Activated T-cell treated with anti-CD3 and anti-CD28 coated beads for 4 hours (primary cell): Measurements from ENCODE around the gene RXFP1.

Experiments used
- DNase-seq: peaks from one replicate; pipeline ENCODE4 v3.0.0-alpha.2; 2020

The RXFP1 gene

DNA sequence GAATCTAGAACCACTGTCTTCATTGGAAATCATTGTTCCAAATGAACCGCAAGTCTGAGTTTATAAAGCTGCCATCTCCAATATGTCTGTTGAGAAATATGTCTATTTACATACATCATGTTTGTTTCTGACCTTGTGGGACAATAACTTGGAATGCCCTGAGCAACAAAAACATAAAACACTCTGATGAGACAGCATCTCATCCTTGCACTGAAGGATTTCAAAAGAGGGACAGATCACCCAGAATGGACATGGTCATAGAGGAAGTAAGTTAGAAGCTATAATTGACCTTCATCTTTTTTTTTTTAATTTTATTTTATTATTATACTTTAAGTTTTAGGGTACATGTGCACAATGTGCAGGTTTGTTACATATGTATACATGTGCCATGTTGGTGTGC lies 22.5 kb downstream of the RXFP1 start:
- DNase-seq = no peak

DNA sequence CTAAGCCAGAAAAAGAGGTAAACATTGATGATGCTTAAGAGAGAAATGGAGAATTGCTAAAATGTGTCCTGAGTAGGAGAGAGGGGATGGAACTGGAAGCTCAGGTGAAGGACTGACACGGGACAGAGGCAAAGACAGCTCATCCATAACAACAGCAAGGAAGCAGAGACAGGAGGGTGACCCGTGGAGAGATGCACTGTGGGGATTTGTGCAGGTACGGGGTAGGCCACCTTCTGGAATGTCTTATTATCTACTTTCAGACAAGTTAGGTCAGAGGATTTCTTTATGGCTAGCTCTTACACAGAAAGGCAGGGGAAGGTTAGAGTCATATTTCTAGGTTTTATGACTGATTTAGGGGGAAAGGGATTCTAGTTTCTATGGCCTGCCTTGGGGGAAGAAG lies 31.7 kb downstream of the RXFP1 start:
- no peak for DNase-seq

DNA sequence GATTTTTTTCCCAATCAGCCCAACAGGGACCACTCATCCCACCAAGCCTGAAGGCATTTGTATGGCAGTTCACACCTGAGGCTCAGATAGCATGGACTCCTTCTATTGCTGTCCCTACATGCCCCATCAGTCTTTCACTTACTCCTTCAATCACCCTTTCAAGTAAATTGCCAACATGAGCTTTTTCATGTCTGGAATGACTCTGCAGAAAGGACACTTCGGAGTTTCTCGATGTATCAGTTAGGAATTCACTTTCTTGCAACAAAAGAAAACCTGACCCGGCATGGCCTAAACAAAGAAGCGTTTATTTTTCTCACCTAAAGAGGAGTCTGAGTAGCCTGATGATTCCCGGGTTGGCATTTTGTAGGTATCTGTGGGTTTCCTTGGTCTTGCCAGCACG lies 38.6 kb downstream of the RXFP1 start:
- no peak for DNase-seq

DNA sequence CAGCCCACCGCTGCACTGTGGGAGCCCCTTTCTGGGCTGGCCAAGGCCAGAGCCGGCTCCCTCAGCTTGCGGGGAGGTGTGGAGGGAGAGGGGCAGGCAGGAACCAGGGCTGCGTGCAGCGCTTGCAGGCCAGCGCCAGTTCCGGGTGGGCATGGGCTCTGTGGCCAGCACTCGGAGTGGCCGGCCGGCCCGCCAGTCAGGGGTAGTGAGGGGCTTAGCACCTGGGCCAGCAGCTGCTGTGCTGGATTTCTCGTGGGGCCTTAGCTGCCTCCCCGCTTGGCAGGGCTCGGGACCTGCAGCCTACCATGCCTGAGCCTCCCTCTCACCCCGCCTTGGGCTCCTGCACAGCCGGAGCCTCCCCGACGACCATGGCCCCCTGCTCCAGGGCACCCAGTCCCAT lies 45.2 kb downstream of the RXFP1 start:
- DNase-seq = no peak

DNA sequence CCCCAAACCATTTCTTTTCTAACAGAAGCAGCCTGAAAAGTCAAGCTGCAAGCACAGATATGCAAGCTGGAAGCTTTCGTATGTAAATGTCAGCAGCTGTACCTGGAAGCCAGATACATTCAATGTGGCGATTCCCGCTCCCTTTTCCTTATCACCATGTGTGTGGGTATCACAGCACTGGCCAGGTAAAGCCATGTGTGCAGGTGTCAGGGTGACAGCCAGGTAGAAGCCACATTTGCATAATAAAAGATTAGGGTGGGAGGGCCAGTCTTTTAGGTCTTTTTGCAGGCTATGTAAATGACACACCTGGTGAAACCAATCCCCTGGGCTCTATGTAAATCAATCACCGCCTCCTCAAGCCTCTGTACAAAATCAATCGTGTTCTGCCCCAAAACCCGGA lies 50.1 kb downstream of the RXFP1 start:
- DNase-seq = no peak

DNA sequence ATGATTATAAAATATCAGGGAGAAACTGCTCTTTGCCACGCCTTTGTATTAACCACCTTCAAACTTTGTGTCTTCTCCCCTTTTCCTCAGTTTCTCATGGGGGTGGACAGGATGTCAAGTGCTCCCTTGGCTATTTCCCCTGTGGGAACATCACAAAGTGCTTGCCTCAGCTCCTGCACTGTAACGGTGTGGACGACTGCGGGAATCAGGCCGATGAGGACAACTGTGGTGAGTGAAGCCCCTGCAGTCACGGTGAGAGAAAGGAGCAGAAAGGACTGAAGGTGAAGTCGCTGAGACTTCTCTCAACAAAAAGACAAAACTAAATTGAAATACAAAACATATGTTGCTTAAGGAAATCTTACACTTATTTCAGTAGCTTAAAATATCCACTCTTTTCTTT lies 50.9 kb downstream of the RXFP1 start:
- DNase-seq = no peak

DNA sequence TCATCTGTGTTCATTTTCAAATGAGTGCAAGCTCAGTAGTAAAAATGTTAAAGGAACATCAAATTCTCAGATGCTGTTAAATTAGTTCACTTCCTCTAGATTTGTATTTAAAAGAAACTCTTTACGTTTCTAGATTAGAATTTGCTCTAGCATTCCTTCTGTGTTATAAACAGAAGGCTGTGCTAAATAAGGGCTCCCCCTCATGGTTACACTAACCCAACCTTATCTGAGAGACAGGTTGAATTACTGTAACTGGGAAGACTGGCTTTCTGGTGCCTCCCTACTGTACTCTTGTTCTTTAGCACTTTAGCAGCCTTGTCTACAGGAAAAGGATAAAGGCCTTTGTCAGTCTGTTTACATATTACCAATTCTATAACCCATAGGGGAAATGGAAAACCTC lies 56.8 kb downstream of the RXFP1 start:
- no peak for DNase-seq

DNA sequence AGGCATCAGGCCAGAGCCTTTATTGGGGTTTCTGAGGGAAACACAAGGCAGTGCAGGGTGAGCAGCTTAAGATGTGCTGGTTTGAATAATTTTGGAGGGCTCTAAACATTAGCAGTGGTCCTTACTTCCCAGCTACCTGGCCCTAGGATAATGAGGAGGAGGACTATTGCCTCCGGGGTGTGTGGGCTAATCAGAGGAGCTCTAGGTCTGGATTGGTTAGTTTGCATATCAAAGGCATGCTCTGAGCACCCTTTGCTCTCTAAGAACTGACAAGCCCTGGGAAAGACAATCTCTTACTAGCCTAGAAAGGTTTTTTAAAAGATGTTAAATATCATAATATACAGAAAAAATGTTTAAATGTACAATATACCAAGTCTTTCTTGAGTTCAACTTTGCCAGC lies 58.4 kb downstream of the RXFP1 start:
- no peak for DNase-seq

DNA sequence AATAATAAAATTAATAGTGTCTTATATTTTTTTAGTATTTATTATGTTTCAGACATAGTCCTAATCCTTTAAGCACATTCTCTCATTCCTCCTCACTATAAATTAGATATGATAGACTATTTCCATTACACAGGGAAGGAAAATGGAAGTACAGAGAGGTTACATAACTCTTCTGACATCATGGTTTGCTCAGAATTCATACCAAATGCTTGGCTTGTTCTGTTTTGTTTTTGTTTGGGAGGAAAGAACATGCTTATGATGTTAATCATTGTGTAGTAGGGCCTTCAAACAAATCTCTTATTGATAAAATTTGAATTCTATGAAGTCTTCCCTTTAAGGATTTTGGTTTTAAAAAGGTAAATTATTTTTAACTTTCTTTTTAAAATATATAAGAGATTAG lies 59.5 kb downstream of the RXFP1 start:
- no peak for DNase-seq

DNA sequence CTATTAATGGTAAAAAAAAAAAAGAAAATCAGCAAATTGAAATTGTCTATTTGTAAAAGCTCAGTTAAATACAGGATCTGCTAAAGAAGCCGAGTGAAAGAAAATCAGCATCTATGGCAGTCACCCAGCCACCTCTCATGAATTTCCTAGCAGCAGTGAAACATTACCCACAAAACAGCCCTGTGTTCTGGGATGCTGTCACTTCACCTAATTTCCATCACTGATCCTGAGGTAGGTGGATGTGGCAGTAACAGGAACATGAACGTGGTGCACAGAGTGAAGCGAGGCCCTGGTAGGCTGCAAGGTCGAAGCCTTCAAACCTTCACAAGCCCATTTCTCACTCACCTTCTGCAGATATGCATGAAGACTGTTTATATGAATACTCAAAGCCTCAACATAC lies 65.2 kb downstream of the RXFP1 start:
- no peak for DNase-seq

DNA sequence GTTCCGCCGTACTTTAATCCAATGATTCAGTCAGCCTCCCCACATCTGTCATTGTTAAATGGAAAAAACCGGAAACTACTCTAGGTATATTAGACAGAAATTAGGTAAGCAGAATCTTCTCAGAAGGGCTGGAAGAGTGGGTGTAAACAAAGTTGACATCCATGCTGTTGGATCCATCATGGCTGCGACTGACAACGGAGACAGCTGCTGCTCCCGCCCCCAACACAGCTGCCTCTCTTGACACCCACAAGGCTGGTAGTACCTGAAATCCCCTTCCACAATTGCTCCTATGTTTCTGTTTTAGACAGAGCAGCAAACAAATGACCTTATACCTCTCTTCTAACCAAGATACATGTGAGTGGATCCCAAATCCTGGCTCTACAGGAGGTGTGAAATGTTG lies 66.6 kb downstream of the RXFP1 start:
- no peak for DNase-seq

DNA sequence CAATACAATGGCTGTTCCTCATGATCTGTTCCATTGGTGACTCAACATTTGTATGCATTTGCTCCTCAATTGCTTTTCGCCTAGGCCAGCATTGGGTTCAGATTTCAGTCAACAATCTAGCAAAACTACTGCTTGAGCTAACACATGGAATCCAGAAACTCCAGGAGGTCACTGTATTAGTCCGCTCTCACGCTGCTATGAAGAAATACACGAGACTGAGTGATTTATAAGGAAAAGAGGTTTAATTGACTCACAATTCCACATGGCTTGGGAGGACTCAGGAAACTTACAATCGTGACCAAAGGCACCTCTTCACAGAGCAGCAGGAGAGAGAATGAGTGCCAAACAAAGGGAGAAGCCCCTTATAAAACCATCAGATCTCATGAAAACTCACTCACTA lies 67.1 kb downstream of the RXFP1 start:
- no peak for DNase-seq

DNA sequence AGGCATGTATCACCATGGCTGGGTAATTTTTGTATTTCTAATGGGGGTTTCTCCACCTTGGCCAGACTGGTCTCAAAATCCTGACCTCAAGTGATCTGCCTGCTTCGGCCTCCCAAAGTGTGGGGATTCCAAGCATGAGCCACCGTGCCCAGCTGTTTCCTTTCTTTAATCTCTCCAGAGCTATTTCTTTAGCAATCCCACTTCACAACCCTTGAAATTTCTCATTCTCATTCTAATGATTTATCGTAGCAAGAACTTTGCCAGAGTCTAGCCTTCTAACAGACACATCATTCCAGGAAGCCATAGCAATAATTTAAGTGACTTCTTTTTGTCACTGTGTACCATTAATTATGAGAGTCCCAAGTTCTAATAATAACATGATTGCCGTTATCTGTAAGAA lies 68.6 kb downstream of the RXFP1 start:
- no peak for DNase-seq

DNA sequence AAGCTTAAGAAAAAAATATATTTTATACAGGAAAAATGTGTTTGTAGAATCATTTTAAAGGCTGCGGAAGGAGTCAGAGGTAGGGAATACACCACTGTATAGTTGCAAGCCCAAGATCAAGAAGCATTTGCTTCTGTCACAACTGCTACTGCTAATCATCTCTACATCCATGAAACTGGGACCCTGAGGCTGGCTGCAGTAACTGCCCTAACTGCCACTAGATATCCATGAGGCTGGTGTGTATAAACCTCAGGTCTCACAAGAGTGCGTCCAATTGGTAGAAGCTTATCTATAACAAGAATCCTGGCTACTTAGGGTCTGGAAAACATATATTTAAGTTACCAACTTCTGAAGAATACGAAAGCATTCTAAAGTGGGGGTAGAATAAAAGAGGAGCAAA lies 69.1 kb downstream of the RXFP1 start:
- DNase-seq = no peak

DNA sequence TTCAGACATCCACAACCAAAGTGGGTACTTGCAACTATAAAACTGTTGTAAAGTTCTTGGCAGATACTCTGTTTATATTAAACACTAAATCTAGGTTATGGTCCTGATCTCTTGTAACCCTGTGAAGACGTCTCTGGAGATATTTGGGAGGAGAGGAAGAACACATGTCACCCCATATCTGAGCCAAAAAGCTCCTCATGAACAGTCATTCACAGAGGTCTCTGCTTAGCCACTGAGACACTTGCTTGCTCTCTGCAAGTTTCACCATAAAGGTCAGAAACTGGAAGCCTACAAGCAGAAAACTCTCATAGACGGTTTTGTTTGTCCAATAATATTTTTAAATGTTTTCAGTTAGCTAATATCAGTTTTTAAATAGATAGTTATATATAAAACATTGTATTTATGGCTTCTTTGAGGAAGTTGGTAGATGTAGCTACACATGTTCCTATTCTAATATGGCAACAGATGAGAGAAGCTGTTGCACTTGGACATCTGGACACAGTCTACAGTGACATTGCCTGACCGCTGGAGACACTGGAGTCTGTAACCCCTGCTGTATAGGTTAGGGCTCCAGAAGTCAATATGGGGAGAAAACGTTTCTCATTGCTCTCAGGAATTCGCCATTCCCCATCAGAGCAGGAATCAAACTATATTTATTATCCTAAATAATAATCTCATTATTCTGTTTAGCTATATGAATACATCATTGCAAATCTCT lies 76.4 kb downstream of the RXFP1 start:
- DNase-seq = no peak

DNA sequence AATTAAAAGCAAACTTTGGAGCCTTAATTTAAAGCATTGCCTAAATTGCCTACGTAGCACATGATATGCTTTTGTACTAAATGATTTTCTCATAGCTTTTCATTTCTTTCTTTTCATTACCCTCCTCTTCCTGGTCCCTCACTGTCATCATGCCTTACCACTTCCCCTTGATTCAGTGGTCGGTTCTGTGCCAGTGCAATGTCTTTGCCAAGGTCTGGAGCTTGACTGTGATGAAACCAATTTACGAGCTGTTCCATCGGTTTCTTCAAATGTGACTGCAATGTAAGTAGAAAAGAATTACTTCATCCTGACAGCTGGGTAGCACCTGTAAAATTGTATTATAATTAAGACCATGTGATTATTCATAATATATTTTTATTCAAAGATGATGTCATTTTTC lies 77.5 kb downstream of the RXFP1 start:
- DNase-seq = no peak

DNA sequence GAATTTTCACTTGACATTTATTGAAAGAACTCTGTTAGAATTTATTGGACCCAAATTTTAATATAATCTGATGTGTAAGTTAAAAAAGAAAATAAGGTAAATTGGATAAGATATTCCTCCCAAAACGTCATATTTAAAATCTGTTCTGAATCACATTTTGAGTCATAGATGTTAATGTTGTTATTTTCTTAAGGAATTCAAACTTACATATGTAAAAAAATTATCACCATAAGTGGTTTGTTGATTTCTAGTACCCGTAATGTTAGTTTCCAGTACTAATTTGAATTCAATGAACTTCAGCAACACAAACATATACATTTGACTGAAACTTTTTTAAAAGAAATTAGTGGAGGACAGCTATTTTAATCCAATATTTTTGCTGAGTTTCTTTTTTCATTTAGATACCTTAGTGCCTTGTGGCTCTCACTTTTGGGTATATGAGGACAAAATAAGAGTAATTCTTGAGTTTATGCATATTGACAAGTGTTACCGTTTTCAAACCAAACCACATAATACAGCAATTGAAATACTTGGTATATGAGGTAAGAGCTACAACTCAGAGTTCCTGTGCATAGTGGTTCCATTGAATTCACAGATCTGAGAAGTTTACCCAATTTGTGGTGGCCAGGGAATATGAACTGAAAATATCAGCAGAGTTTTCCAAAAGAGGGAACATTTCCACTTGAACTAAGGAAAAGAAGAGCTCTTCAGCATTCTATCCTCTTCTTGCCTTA lies 78.2 kb downstream of the RXFP1 start:
- DNase-seq = no peak

DNA sequence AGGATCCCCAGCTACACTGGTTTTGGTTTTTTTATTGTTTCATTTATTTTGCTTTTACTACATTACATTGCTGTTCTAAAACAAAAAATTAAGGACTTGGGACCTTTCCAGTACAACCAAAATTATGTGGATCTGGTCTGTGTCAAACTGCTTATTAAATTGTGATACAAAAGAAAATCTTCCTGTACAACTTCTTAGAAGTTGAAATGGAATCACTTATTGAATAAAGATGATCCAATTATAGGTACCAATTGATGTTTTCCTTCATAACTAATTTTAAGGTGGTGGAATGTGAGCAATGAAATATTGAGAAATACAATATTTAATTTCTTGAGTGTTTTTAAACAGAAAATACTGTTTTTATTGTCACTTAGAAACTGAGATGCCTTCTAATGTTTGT lies 82.7 kb downstream of the RXFP1 start:
- DNase-seq = no peak

DNA sequence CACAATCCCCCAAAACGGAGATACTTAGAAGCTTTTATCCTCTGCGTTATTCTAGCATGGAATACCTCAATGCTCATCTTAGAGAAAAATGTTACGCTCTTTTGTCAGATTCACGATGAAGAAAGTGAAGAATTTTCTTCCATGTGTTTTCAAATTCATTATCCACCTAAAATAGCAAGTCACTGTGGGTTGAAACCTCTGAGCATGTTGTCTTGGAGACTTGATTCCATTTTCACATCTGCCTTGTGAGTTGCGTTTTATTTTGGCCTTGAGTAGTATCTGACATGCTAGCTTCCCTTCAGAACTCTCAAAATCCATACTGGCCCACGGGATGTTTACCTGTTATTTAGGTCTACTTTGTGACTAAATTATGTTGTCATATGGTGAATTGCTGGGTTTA lies 83.7 kb downstream of the RXFP1 start:
- DNase-seq = no peak

DNA sequence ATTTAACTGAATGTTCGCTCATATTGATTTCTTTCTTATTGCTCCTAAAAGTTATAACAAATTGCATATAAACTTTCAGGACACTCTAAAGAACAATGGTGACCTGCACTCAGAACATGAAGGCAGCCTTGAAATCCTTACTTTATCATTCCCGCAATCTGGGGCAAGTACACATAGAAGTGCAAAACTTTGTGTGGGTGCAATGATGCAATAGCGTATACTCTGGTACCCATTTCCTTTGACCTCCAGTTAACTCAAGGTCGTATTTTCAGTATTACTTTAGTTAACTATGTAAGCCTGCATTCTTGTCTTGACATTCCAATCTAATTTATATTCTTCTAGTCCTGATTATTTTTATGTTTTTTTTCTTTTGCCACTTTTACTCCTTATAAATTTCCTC lies 85.3 kb downstream of the RXFP1 start:
- no peak for DNase-seq

DNA sequence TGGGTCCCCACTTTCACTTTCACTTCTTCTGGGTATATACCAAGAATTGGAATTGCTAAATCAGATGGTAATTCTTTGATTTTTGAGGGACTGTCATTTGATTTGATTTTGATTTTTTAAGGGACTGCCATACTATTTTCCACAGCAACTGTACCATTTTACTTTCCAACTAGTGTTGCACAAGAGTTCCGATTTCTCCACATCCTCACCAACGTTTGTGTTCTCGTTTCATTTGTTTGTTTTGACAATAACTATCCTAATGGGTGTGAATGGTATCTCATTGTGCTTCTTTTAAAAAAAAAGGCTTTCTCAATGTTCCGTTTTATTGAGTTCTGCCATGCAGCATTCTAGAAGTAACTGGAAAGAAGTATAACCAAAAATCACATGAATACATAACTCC lies 87.4 kb downstream of the RXFP1 start:
- no peak for DNase-seq

DNA sequence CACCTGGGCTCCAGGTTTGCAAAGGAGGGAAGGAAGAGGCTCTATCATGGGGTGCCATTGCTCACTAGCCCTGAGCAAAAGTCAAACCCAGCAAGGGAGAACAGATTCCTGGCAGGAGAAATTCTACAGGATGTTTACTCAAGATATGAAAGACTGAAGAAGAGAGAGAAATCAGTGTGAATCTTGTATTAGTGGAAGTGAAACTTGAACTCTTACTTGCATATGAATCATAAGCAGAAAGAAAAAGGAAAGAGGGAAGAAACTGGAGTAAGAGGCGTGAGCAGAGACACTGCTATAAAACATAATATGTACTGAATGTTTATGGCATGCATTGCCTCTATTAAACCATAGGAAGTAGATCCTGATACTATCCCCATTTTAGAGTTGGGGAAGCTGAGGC lies 89.1 kb downstream of the RXFP1 start:
- DNase-seq = no peak

DNA sequence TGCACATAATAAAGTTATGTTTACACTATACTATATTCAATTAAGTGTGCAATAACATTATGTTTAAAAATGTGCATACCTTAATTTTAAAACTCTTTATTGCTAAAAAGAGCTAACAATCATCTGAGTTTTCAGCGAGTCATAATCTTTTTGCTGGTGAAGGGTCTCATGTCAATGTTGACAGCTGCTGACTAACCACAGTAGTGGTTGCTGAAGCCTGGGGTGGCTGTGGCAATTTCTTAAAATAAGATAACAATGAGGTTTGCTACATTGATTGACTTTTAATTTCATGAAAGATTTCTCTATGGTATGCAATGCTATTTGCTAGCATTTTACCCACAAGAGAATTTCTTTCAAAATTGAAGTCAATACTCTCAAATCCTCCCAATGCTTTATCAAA lies 91.4 kb downstream of the RXFP1 start:
- no peak for DNase-seq

DNA sequence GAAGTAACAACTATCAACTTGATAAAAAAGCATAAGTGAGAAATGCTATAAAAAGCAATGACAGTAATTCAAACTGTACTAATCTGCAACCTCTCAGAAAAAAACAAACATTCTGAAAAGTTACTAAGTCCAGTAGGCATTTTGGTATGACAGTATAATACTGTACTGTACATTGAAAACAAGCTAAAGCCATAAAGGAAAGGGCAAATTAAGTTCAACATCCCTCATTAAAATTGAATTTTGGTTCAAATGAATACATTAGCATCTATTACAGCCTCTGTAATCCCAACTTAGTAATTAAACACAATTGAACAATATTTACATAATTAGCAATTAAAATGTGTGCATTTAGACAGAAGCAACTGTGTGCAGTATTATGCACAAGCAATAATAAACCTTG lies 96.3 kb downstream of the RXFP1 start:
- no peak for DNase-seq

DNA sequence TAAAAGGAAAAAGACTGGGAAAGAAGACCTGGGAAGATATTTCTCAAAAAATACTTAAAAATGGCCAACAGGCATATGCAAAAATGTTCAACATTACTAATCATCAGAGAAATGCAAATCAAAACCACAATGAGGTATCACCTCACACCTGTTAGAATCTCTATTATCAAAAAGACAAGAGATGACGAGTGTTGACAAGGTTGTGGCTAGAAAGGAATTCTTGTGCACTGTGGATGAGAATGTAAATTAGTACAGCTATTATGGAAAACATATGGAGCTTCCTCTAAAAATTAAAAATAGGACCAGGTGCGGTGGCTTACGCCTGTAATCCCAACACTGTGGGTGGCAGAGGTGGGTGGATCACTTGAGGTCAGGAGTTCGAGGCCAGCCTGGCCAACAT lies 100.0 kb downstream of the RXFP1 start:
- DNase-seq = no peak
